Suprapubic skin (tissue), 4 donors: Measurements from ENCODE around the gene SPDYE4. TPM values are rescaled to one million over a fixed set of nuclear protein-coding genes. Genes with fewer than 3 reads are reported as not detected.

Source experiments
- DNase-seq, 2 donors: peaks; one replicate each; pipeline ENCODE4 v3.0.0-alpha.2; 2019; ENCODE audit warnings: low spot score in 2 of 2
- H3K27ac ChIP-seq: fragments of 200-600 bp; sonication (generic); one replicate; pipeline ENCODE4 v1.5.1; 2019
- H3K27me3 ChIP-seq: fragments of 200-600 bp; sonication (generic); one replicate; pipeline ENCODE4 v1.5.1; 2019
- H3K36me3 ChIP-seq: fragments of 200-600 bp; sonication (generic); one replicate; pipeline ENCODE4 v1.5.1; 2019
- H3K4me1 ChIP-seq: fragments of 200-600 bp; sonication (generic); one replicate; pipeline ENCODE4 v1.5.1; 2019
- H3K4me3 ChIP-seq: fragments of 200-600 bp; sonication (generic); one replicate; pipeline ENCODE4 v1.5.1; 2019; ENCODE audit warnings: mild to moderate bottlenecking
- H3K9me3 ChIP-seq: fragments of 200-600 bp; sonication (generic); one replicate; pipeline ENCODE4 v1.5.1; 2019
- CTCF ChIP-seq, 2 donors: fragments of 200-600 bp in 1 of 2; fragments of 450-650 bp in 1 of 2; sonication (generic) in 1 of 2; IDR thresholded peaks; one replicate each; pipeline ENCODE4 v1.5.1; 2016 to 2019; ENCODE audit warnings: antibody characterized with exemption in 2 of 2, mild to moderate bottlenecking in 1 of 2, moderate library complexity in 1 of 2
- EP300 ChIP-seq: sonication (generic); formaldehyde crosslinking; IDR thresholded peaks from one replicate; pipeline ENCODE4 v1.6.1; 2017; ENCODE audit warnings: antibody characterized with exemption
- POLR2A ChIP-seq, 2 donors: fragments of 450-650 bp; IDR thresholded peaks; one replicate each; pipeline ENCODE4 v1.6.1; 2017; ENCODE audit warnings: antibody characterized with exemption in 2 of 2, mild to moderate bottlenecking in 2 of 2, moderate library complexity in 2 of 2
- POLR2AphosphoS5 ChIP-seq, 3 donors: sonication (generic); formaldehyde crosslinking; IDR thresholded peaks; one replicate each; pipeline ENCODE4 v1.6.1; 2017; ENCODE audit warnings: antibody characterized with exemption in 3 of 3
- WGBS: methylation state at CpG from one replicate; pipeline ENCODE4 v1.1.5; 2018; 5-methylcytosine and 5-hydroxymethylcytosine counted together
- total RNA-seq, 4 donors: library from RNA; depleted of rRNA; stranded (reverse); fragments of >200 nt; gene quantifications; one replicate each; pipeline ENCODE4 v1.1.0, GENCODE V29; 2016

The SPDYE4 gene
- total RNA-seq, 4 donors from 2014 or later: not detected

- no peaks in the 10 kb centered on the region for H3K36me3 ChIP-seq
- DNase-seq: no peak
- no peak for TF ChIP-seq EP300
- no peak for TF ChIP-seq POLR2A (IDR thresholded peaks at IDR 0.05)
- no peak overlapping the region for H3K4me3 ChIP-seq
- WGBS: 57% methylated on average over 7 of the region's 8 CpGs
- no peaks in the 10 kb centered on the region for H3K27me3 ChIP-seq
- no peak overlapping the region for H3K27ac ChIP-seq
- H3K9me3 ChIP-seq: no peaks in the 10 kb centered on the region
- H3K4me1 ChIP-seq: no peaks in the 10 kb centered on the region
These were observed 19.2 kb downstream of the SPDYE4 start for GRCh38 chr17:8739097-8739496.

- H3K4me3 ChIP-seq: no peak overlapping the region
- no peaks in the 10 kb centered on the region for H3K27me3 ChIP-seq
- H3K4me1 ChIP-seq: no peaks in the 10 kb centered on the region
- H3K9me3 ChIP-seq: no peaks in the 10 kb centered on the region
- TF ChIP-seq CTCF (IDR thresholded peaks at IDR 0.05): no peak
- DNase-seq: no peak
- no peaks in the 10 kb centered on the region for H3K36me3 ChIP-seq
- WGBS: 69% methylated on average over 2 of the region's 2 CpGs
- H3K27ac ChIP-seq: no peak overlapping the region
These were observed 21.6 kb downstream of the SPDYE4 start for GRCh38 chr17:8736796-8737195.

GRCh38 chr17:8736362-8736761 lies 22.0 kb downstream of the SPDYE4 start:
- no peaks in the 10 kb centered on the region for H3K36me3 ChIP-seq

GRCh38 chr17:8735336-8735939 lies 22.9 kb downstream of the SPDYE4 start:
- Histone ChIP-seq H3K27ac (no peak overlapping the region), H3K27me3 (no peaks in the 10 kb centered on the region), H3K36me3 (no peaks in the 10 kb centered on the region), H3K4me1 (no peaks in the 10 kb centered on the region), H3K9me3 (no peaks in the 10 kb centered on the region), H3K4me3 (no peak overlapping the region)
- DNase-seq: peak in 1 of 2 donors; percentile 70
- TF ChIP-seq POLR2A (IDR thresholded peaks at IDR 0.05) (no peak), EP300 (no peak), CTCF (IDR thresholded peaks at IDR 0.05) (no peak), POLR2AphosphoS5 (IDR thresholded peaks at IDR 0.05) (no peak)
- WGBS: 92% methylated on average over 20 of the region's 23 CpGs

More at GRCh38 chr17:8736362-8736761, 22.0 kb downstream of the SPDYE4 start:
- no peak overlapping the region for H3K4me3 ChIP-seq
- no peaks in the 10 kb centered on the region for H3K27me3 ChIP-seq
- TF ChIP-seq POLR2A (IDR thresholded peaks at IDR 0.05) (no peak), CTCF (IDR thresholded peaks at IDR 0.05) (no peak)
- H3K9me3 ChIP-seq: no peaks in the 10 kb centered on the region
- H3K27ac ChIP-seq: no peak overlapping the region
- peak in 1 of 2 donors; percentile 40 for DNase-seq
- WGBS: 66% methylated on average over 6 of the region's 6 CpGs
- H3K4me1 ChIP-seq: no peaks in the 10 kb centered on the region

GRCh38 chr17:8734876-8735275 lies 23.5 kb downstream of the SPDYE4 start:
- Histone ChIP-seq H3K9me3 (no peaks in the 10 kb centered on the region), H3K27me3 (no peaks in the 10 kb centered on the region), H3K36me3 (no peaks in the 10 kb centered on the region), H3K27ac (no peak overlapping the region), H3K4me3 (no peak overlapping the region), H3K4me1 (no peaks in the 10 kb centered on the region)
- WGBS: 91% methylated on average over 10 of the region's 10 CpGs
- DNase-seq: peak in 1 of 2 donors; percentile 37
- no peak for TF ChIP-seq EP300
- TF ChIP-seq CTCF (IDR thresholded peaks at IDR 0.05): no peak
- no peak for TF ChIP-seq POLR2AphosphoS5 (IDR thresholded peaks at IDR 0.05)
- TF ChIP-seq POLR2A (IDR thresholded peaks at IDR 0.05): no peak
